GM10266 (cell line): ENCODE results near the gene VAMP4.
"Not testable (repeated sequence)": the region's sequence is repeated elsewhere in the genome, so short reads cannot be mapped to it uniquely, and the experiment has no call there.

ENCODE experiments used
- DNase-seq: peaks from one replicate; pipeline ENCODE4 v3.0.0; 2012; ENCODE audit errors: extremely low spot score
- TF ChIP-seq, protein P1 (sequence below): IDR thresholded peaks from 2 replicates; pipeline ENCODE4 v1.5.1; 2012; ENCODE audit warnings: mild to moderate bottlenecking, low read depth; ENCODE audit not compliant: control insufficient read depth, insufficient read depth; ENCODE audit errors: missing control alignments

The VAMP4 gene

DNA sequence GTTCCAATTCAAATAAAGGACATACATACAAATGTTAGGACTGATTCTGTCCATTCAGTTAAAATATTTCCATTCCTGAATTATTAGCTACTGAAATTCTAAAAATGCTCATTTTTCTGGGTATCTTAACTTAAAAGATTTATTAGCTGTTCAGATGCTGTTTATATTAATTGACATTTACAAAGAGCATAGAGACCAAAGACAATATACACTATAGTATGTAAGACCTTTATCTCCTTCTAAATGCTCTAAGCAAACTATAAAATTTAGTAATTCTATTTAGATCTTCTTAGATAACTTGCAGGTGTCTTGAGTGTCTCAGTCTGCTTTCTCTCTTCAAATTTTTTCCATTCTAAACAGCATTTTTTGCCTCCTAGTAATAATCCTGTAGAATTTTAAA, 39.3 kb downstream of the VAMP4 start:
- TF ChIP-seq, protein P1, sequence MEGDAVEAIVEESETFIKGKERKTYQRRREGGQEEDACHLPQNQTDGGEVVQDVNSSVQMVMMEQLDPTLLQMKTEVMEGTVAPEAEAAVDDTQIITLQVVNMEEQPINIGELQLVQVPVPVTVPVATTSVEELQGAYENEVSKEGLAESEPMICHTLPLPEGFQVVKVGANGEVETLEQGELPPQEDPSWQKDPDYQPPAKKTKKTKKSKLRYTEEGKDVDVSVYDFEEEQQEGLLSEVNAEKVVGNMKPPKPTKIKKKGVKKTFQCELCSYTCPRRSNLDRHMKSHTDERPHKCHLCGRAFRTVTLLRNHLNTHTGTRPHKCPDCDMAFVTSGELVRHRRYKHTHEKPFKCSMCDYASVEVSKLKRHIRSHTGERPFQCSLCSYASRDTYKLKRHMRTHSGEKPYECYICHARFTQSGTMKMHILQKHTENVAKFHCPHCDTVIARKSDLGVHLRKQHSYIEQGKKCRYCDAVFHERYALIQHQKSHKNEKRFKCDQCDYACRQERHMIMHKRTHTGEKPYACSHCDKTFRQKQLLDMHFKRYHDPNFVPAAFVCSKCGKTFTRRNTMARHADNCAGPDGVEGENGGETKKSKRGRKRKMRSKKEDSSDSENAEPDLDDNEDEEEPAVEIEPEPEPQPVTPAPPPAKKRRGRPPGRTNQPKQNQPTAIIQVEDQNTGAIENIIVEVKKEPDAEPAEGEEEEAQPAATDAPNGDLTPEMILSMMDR = no peak
- DNase-seq = no peak

DNA sequence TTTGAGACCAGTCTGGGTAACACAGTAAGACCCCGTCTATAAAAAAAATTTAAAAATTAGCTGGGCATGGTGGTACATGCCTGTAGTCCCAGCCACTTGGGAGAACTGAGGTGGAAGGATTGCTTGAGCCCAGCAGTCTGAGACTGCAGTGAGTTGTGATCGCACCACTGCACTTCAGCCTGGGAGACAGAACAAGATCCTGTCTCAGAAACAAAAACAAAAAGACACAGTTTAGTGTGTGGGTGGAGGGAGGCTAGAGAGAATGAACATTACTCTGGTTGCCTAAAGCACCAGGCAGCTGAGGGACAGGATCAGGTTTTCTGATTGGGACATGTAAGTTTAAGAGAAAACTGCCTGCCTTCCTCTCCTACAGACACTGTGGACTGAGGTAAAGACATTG, 42.3 kb downstream of the VAMP4 start:
- TF ChIP-seq, protein P1 = no peak
- DNase-seq = no peak

DNA sequence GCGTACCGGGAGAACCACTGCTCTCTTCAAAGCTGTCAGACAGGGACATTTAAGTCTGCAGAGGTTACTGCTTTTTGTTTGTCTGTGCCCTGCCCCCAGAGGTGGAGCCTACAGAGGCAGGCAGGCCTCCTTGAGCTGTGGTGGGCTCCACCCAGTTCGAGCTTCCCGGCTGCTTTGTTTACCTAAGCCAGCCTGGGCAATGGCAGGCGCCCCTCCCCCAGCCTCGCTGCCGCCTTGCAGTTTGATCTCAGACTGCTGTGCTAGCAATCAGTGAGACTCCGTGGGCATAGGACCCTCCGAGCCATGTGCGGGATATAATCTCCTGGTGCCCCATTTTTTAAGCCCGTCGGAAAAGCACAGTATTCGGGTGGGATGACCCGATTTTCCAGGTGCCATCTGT, 46.1 kb downstream of the VAMP4 start:
- not testable (repeated sequence) for DNase-seq

DNA sequence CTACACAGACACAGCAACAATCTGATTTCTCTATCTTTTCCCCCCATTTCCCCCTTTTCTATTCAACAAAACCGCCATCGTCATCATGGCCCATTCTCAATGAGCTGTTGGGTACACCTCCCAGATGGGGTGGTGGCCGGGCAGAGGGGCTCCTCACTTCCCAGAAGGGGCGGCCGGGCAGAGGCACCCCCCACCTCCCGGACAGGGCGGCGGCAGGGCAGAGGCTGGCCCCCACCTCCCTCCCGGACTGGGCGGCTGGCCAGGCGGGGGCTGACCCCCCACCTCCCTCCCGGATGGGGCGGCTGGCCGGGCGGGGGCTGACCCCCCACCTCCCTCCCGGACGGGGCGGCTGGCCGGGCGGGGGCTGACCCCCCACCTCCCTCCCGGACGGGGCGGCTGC, 48.3 kb downstream of the VAMP4 start:
- DNase-seq = not testable (repeated sequence)

DNA sequence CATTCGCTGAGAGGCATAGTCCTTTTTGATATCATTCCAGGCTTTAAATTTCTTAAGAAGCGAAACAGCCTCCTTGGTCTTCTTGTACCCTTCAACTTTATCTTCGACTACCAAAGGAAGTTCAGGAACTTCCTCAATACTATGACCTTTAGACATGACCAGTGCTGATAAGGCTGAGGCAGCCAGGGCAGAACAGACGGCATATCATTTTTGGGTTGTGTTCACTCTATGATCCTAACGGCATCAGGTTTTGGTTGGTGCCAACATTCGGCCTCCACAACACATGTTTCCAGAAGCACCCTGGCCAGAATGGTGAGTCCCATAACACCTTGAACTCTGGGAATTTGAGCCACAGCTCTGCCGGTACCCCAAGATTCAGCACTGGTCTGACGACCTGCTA, 58.0 kb downstream of the VAMP4 start:
- TF ChIP-seq, protein P1 = no peak

DNA sequence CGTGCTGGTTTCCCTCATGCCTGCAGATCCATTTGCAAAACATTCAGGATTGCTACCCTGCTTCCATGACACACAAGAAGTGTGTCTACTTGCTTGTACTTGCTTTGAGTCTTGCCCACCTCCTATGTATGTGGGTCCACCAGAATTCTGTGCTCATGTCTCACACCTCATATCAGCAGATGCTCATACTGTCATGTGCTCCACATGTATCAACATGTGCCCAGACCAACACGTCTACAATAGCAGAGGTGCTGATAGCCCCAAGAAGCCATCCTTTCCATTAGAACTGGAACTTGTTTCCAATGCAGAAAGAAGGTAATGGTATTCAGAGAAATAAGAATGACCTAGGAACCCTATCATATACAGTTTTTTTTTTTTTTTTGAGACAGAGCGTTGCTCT, 61.5 kb downstream of the VAMP4 start:
- TF ChIP-seq, protein P1 = no peak
- DNase-seq = no peak

More for the DNA sequence above, 58.0 kb downstream of the VAMP4 start:
- no peak for DNase-seq

DNA sequence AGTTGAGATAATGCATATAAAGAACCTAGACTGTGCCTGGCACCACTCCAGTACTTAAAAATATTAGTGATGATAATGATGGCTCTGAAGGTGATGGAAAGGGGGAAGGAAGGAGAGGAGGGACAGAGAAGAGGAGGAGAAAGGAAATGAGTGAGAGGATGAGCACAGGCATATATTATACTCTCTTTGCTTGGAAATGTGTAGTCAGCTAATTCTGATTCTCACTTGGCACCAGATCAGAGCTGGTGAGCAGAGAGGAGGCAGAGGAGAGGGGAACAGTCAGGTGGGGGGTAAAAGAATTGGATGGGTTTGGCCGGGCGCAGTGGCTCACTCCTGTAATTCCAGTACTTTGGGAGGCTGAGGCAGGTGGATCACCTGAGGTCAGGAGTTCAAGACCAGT, 65.0 kb downstream of the VAMP4 start:
- no peak for DNase-seq
- TF ChIP-seq, protein P1 = no peak

DNA sequence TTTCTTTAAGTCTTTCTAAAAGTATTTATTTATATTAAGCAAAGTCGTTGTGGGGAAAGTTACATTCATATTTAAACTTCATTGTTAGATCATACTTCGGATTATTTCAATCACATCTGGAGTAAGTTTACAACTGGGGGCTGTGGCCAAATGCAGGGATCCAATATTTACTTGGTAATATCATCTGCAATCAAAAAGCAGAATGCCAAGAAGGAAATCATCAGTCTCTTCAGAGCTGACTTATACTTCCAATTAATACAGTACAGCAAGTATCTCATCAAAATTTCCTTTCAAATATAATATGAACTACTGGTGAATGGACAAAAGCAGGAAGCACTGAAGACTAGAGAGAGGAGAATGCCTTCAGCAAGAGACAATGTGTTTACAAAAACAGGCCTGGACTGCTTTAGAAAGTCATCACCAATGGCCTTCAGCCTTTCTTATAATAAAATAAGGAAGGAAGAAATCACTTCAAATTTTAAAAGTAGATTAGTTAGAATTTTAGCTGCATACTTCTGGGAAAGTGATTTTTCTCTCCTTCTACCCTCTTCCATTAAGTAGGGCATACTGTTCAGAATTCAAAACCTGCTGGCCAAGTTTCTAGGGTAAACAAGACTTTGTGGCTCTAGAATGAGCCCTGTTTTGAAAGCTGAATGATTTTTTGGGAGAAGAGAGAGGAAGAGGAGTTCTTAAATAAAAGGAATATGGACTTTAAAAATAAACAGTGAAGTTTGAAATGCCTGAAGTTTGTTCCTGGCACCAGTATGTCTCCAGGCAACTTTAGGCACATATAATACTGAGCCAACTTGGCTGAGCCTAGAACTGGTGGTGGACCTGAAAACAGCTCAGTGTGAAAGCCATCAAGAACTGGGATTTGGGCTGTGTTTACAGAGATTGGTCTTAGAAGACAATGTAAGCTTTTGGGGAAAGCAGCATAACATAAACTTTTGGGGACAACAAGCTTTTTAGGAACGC, 67.1 kb downstream of the VAMP4 start:
- TF ChIP-seq, protein P1 = no peak
- DNase-seq = no peak
